HEK293 (cell line): Measurements from ENCODE around the gene SRF.

Experiments
- CTCF ChIA-PET: fragments of 350-600 bp; formaldehyde crosslinking; extraction: SDS; loops from one replicate; lab custom pipeline; 2021; ENCODE audit warnings: antibody characterized with exemption; lab: Yijun Ruan, JAX
- POLR2A ChIA-PET: fragments of 300-600 bp; formaldehyde crosslinking; extraction: SDS; loops from one replicate; lab custom pipeline; 2020; ENCODE audit warnings: antibody characterized with exemption, inconsistent platforms; lab: Yijun Ruan, JAX
- H3K27ac ChIP-seq: fragments of 200-500 bp; sonication (Bioruptor generic); 2 replicates; pipeline ENCODE4 v1.5.1; 2014; ENCODE audit warnings: low read depth, low read length, control low read depth, inconsistent platforms; ENCODE audit errors: extremely low read depth
- H3K36me3 ChIP-seq, 2 experiments: fragments of 200-500 bp in 1 of 2; sonication (Bioruptor generic) in 1 of 2; 1 replicate in 1 of 2; 2 replicates in 1 of 2; pipeline ENCODE4 v1.5.1; 2014 to 2017; ENCODE audit warnings: inconsistent platforms in 2 of 2, low read length in 2 of 2; ENCODE audit not compliant: control insufficient read depth in 2 of 2, insufficient read depth in 1 of 2
- H3K4me1 ChIP-seq: fragments of 200-500 bp; sonication (Bioruptor generic); 2 replicates; pipeline ENCODE4 v1.5.1; 2014; ENCODE audit warnings: mild to moderate bottlenecking, low read length, inconsistent platforms; ENCODE audit not compliant: control insufficient read depth, insufficient read depth
- H3K4me3 ChIP-seq: 2 replicates; pipeline ENCODE4 v1.5.1; 2011; ENCODE audit warnings: low read depth, mild to moderate bottlenecking, control low read depth, low read length, moderate library complexity
- H3K9me3 ChIP-seq: fragments of 200-500 bp; sonication (Bioruptor generic); 2 replicates; pipeline ENCODE4 v1.5.1; 2014; ENCODE audit warnings: low read depth, low read length, inconsistent platforms; ENCODE audit not compliant: control insufficient read depth, insufficient read depth
- BCL11A ChIP-seq: fragments of 450-650 bp; formaldehyde crosslinking; IDR thresholded peaks from 2 replicates; pipeline ENCODE4 v1.5.1; 2016; ENCODE audit warnings: low read depth, missing biosample characterization, missing genetic modification characterization
- GLI4 ChIP-seq: fragments of 450-650 bp; formaldehyde crosslinking; IDR thresholded peaks from 2 replicates; pipeline ENCODE4 v1.5.1; 2016; ENCODE audit warnings: missing biosample characterization, missing genetic modification characterization
- HOXC10 ChIP-seq: sonication (generic); formaldehyde crosslinking; IDR thresholded peaks from 2 replicates; pipeline ENCODE4 v1.8.1; 2023; ENCODE audit warnings: mild to moderate bottlenecking, missing genetic modification reagents
- IKZF3 ChIP-seq: fragments of 450-650 bp; IDR thresholded peaks from 2 replicates; pipeline ENCODE4 v1.5.0; 2018; ENCODE audit warnings: missing biosample characterization, mild to moderate bottlenecking, missing genetic modification characterization, moderate library complexity
- SP7 ChIP-seq: fragments of 450-650 bp; formaldehyde crosslinking; IDR thresholded peaks from 2 replicates; pipeline ENCODE4 v1.5.1; 2016; ENCODE audit warnings: missing biosample characterization, missing genetic modification characterization
- WT1 ChIP-seq: fragments of 450-650 bp; formaldehyde crosslinking; IDR thresholded peaks from 2 replicates; pipeline ENCODE4 v1.5.1; 2016; ENCODE audit warnings: missing biosample characterization, missing genetic modification characterization
- ZBTB17 ChIP-seq: fragments of 450-650 bp; formaldehyde crosslinking; IDR thresholded peaks from 2 replicates; pipeline ENCODE4 v1.5.1; 2016; ENCODE audit warnings: missing biosample characterization, missing genetic modification characterization
- ZBTB8A ChIP-seq: fragments of 450-650 bp; formaldehyde crosslinking; IDR thresholded peaks from 2 replicates; pipeline ENCODE4 v1.5.1; 2016; ENCODE audit warnings: missing biosample characterization, missing genetic modification characterization
- ZFP3 ChIP-seq: fragments of 450-650 bp; formaldehyde crosslinking; IDR thresholded peaks from 2 replicates; pipeline ENCODE4 v1.5.1; 2016; ENCODE audit warnings: low read depth, missing biosample characterization, missing genetic modification characterization
- ZNF391 ChIP-seq: fragments of 450-650 bp; formaldehyde crosslinking; IDR thresholded peaks from 2 replicates; pipeline ENCODE4 v1.5.1; 2016; ENCODE audit warnings: low read depth, missing biosample characterization, missing genetic modification characterization, borderline replicate concordance
- ZNF514 ChIP-seq: fragments of 450-650 bp; formaldehyde crosslinking; IDR thresholded peaks from 2 replicates; pipeline ENCODE4 v1.5.1; 2016; ENCODE audit warnings: missing biosample characterization, missing genetic modification characterization
- ZNF558 ChIP-seq: fragments of 450-650 bp; formaldehyde crosslinking; IDR thresholded peaks from 2 replicates; pipeline ENCODE4 v1.5.1; 2016; ENCODE audit warnings: missing biosample characterization, missing genetic modification characterization
- ZNF560 ChIP-seq: fragments of 450-650 bp; formaldehyde crosslinking; IDR thresholded peaks from 2 replicates; pipeline ENCODE4 v1.5.1; 2017; ENCODE audit warnings: missing biosample characterization, missing genetic modification characterization, borderline replicate concordance
- ZNF596 ChIP-seq: fragments of 450-650 bp; IDR thresholded peaks from 2 replicates; pipeline ENCODE4 v1.5.0; 2018; ENCODE audit warnings: missing biosample characterization, mild to moderate bottlenecking, missing genetic modification characterization, moderate library complexity
- ZNF610 ChIP-seq: fragments of 450-650 bp; formaldehyde crosslinking; IDR thresholded peaks from 2 replicates; pipeline ENCODE4 v1.5.1; 2016; ENCODE audit warnings: missing biosample characterization, missing genetic modification characterization, borderline replicate concordance
- ZNF623 ChIP-seq: fragments of 450-650 bp; formaldehyde crosslinking; IDR thresholded peaks from 2 replicates; pipeline ENCODE4 v1.5.1; 2016; ENCODE audit warnings: missing biosample characterization, missing genetic modification characterization
- ZNF626 ChIP-seq: fragments of 450-650 bp; sonication (Bioruptor Pico); formaldehyde crosslinking; IDR thresholded peaks from 2 replicates; pipeline ENCODE4 v1.5.1; 2018; ENCODE audit warnings: missing biosample characterization, missing genetic modification characterization, inconsistent platforms
- ZNF660 ChIP-seq: fragments of 450-650 bp; IDR thresholded peaks from 2 replicates; pipeline ENCODE4 v1.5.1; 2018; ENCODE audit warnings: missing biosample characterization, mild to moderate bottlenecking, missing genetic modification characterization
- ZNF677 ChIP-seq: fragments of 450-650 bp; IDR thresholded peaks from 2 replicates; pipeline ENCODE4 v1.5.0; 2018; ENCODE audit warnings: missing biosample characterization, mild to moderate bottlenecking, missing genetic modification characterization, moderate library complexity
- ZNF785 ChIP-seq: fragments of 450-650 bp; formaldehyde crosslinking; IDR thresholded peaks from 2 replicates; pipeline ENCODE4 v1.5.1; 2016; ENCODE audit warnings: missing biosample characterization, missing genetic modification characterization
- TF ChIP-seq, protein P1 (sequence below): fragments of 450-650 bp; formaldehyde crosslinking; IDR thresholded peaks from 2 replicates; pipeline ENCODE4 v1.5.1; 2016; ENCODE audit warnings: missing biosample characterization, missing genetic modification characterization
- TF ChIP-seq, protein P2 (sequence below): sonication (generic); formaldehyde crosslinking; IDR thresholded peaks from 2 replicates; pipeline ENCODE4 v1.8.1; 2022; ENCODE audit warnings: mild to moderate bottlenecking, moderate library complexity, missing genetic modification reagents
- TF ChIP-seq, protein P3 (sequence below): fragments of 450-650 bp; formaldehyde crosslinking; optimal IDR thresholded peaks from 2 replicates; pipeline ENCODE3; 2016; ENCODE audit warnings: missing biosample characterization, mild to moderate bottlenecking, missing genetic modification characterization
- TF ChIP-seq, protein P4 (sequence below): fragments of 450-650 bp; formaldehyde crosslinking; IDR thresholded peaks from 2 replicates; pipeline ENCODE4 v1.5.1; 2016; ENCODE audit warnings: missing biosample characterization, missing genetic modification characterization, low read depth

Gene SRF

DNA sequence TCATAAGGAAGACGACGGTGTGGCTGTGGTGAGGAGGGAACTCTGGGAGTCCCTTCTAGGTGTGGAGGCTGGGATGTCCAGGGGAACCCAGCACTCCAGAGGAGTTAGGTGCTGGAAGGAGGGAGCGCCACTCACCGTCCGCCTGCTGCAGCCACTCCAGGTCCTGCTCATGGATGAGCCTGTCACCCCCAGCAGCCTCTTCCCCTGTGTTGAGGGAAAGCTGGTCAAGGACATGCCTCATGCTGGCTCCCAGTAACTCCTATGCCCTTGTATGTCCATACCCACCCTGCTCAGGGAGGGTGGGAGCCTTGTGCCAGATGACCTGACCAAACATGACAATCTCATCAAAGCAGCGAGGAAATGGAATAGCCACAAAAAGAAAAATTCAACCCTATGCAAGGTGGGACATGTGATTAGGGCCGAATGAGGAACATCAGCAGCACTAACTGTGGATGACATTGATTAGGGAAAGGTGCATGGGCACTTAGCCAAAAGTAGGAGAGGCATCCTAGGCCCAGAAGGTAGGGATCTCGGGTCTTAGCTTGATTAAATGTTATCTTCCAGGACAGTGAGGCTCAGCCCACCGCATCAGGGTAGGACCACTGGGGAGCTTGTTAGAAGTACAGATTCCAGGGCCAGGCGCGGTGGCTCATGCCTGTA lies 55.3 kb downstream of the SRF start (continued):
- no peak for TF ChIP-seq ZNF626 (tag by site-specific recombination)

DNA sequence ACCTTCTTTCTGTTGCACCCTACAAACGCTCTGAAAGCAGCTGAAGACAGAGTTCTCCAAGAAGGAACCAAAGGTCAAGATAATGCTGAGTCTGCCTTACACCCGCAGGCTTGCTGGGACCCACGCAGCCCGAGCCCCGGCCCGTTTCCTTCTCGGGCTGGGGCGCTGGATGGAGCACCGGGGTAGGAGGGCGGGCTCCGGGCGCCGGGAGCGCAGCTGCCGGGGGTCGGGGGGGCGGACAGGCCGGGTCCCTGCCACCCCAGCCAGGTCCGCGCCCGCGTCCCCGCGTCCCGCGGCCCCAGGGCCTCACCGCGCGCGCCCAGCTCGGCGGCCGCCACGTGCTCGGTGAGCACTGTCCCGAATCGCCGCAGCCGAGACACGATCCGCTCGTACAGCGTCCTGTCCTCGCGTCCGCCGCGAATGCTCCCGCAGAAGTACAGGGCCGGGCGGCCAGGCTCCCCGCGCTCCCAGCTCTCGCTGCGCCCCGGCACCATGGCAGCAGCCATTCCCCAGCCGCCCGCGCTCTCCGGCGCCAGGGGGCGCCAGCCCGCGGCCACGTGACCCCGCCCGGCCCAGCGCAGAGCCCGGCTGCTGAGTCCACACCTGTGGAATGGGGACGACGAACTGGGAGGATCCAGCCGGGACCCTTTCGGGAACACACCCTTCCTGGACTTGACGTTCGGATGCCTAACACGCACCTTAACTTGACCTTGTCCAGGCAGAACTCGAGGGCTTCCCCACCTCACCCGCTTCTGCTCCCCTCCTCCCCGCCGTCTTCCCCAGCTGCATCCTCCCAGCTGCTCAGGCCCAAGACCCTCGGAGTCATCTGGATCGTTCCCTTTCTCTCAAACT lies 58.1 kb downstream of the SRF start, which contains the start of gene DNPH1:
TSS of gene DNPH1 (minus strand) at position 531 of the 852 bp plus-strand sequence. CDS start at position 506, 25 bp downstream.
- peak within 1 kb of the TSS; percentile 87 for H3K4me3 ChIP-seq
- peak within 1 kb of the TSS; percentile 66 for H3K27ac ChIP-seq
- no peaks in the 10 kb centered on the region; the same call in 1 of the 2 replicates for H3K4me1 ChIP-seq
- CTCF ChIA-PET: interaction anchor here (0.6 to 3.7 kb wide), 47 partner anchors 8 to 402 kb away, joined by 3 to 25 read pairs (median 4); partner anchors contain the start of genes CUL7, CUL9 and SRF
- H3K9me3 ChIP-seq: no peaks in the 10 kb centered on the region
- H3K36me3 ChIP-seq: peaks cover 6 to 15% of the 10 kb centered on the region in 2 experiments; a peak in 2 of 3 replicates
- POLR2A ChIA-PET: interaction anchor here (0.6 to 1.9 kb wide), 6 partner anchors 9 to 203 kb away, joined by 3 to 16 read pairs (median 4); no protein-coding TSS in a partner anchor
- TF ChIP-seq ZBTB8A (tag by site-specific recombination) (peak; percentile 61), ZNF677 (no peak), ZNF785 (tag by site-specific recombination) (no peak), HOXC10 (CRISPR knock-in tag) (0 out of 2 replicates have a peak, but pooled peaks have one; percentile 67), ZNF660 (tag by site-specific recombination) (peak; percentile 96), ZNF610 (tag by site-specific recombination) (0 out of 2 replicates have a peak, but pooled peaks have one; percentile 30), ZFP3 (no peak), ZNF623 (tag by site-specific recombination) (no peak), IKZF3 (tag by site-specific recombination) (peak; percentile 92), ZNF558 (tag by site-specific recombination) (no peak), GLI4 (tag by site-specific recombination) (no peak), SP7 (tag by site-specific recombination) (peak; percentile 47), ZNF596 (tag by site-specific recombination) (peak; percentile 51), WT1 (tag by site-specific recombination) (peak; percentile 37; the same call in 1 of the 2 replicates), ZNF560 (tag by site-specific recombination) (no peak), ZNF391 (tag by site-specific recombination) (peak; percentile 65; the same call in 1 of the 2 replicates), ZBTB17 (tag by site-specific recombination) (peak; percentile 46), ZNF514 (tag by site-specific recombination) (no peak), BCL11A (tag by site-specific recombination) (no peak)
- TF ChIP-seq, protein P1, sequence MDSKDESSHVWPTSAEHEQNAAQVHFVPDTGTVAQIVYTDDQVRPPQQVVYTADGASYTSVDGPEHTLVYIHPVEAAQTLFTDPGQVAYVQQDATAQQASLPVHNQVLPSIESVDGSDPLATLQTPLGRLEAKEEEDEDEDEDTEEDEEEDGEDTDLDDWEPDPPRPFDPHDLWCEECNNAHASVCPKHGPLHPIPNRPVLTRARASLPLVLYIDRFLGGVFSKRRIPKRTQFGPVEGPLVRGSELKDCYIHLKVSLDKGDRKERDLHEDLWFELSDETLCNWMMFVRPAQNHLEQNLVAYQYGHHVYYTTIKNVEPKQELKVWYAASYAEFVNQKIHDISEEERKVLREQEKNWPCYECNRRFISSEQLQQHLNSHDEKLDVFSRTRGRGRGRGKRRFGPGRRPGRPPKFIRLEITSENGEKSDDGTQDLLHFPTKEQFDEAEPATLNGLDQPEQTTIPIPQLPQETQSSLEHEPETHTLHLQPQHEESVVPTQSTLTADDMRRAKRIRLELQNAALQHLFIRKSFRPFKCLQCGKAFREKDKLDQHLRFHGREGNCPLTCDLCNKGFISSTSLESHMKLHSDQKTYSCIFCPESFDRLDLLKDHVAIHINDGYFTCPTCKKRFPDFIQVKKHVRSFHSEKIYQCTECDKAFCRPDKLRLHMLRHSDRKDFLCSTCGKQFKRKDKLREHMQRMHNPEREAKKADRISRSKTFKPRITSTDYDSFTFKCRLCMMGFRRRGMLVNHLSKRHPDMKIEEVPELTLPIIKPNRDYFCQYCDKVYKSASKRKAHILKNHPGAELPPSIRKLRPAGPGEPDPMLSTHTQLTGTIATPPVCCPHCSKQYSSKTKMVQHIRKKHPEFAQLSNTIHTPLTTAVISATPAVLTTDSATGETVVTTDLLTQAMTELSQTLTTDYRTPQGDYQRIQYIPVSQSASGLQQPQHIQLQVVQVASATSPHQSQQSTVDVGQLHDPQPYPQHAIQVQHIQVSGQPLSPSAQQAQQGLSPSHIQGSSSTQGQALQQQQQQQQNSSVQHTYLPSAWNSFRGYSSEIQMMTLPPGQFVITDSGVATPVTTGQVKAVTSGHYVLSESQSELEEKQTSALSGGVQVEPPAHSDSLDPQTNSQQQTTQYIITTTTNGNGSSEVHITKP (tag by site-specific recombination): peak; percentile 56
- TF ChIP-seq, protein P2, sequence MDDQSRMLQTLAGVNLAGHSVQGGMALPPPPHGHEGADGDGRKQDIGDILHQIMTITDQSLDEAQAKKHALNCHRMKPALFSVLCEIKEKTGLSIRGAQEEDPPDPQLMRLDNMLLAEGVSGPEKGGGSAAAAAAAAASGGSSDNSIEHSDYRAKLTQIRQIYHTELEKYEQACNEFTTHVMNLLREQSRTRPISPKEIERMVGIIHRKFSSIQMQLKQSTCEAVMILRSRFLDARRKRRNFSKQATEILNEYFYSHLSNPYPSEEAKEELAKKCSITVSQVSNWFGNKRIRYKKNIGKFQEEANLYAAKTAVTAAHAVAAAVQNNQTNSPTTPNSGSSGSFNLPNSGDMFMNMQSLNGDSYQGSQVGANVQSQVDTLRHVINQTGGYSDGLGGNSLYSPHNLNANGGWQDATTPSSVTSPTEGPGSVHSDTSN (CRISPR knock-in tag): peak; percentile 66; the same call in 1 of the 2 replicates
- TF ChIP-seq, protein P3, sequence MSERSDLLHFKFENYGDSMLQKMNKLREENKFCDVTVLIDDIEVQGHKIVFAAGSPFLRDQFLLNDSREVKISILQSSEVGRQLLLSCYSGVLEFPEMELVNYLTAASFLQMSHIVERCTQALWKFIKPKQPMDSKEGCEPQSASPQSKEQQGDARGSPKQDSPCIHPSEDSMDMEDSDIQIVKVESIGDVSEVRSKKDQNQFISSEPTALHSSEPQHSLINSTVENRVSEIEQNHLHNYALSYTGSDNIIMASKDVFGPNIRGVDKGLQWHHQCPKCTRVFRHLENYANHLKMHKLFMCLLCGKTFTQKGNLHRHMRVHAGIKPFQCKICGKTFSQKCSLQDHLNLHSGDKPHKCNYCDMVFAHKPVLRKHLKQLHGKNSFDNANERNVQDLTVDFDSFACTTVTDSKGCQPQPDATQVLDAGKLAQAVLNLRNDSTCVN: peak; percentile 89
- TF ChIP-seq, protein P4, sequence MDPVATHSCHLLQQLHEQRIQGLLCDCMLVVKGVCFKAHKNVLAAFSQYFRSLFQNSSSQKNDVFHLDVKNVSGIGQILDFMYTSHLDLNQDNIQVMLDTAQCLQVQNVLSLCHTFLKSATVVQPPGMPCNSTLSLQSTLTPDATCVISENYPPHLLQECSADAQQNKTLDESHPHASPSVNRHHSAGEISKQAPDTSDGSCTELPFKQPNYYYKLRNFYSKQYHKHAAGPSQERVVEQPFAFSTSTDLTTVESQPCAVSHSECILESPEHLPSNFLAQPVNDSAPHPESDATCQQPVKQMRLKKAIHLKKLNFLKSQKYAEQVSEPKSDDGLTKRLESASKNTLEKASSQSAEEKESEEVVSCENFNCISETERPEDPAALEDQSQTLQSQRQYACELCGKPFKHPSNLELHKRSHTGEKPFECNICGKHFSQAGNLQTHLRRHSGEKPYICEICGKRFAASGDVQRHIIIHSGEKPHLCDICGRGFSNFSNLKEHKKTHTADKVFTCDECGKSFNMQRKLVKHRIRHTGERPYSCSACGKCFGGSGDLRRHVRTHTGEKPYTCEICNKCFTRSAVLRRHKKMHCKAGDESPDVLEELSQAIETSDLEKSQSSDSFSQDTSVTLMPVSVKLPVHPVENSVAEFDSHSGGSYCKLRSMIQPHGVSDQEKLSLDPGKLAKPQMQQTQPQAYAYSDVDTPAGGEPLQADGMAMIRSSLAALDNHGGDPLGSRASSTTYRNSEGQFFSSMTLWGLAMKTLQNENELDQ (tag by site-specific recombination): no peak
